ENCODE measurements around the gene OR1D2. TPM values are rescaled to one million over a fixed set of nuclear protein-coding genes. Genes with fewer than 3 reads are reported as not detected.
A peak's percentile ranks its signal among the peaks of the same experiment; 100 is the strongest.

The OR1D2 gene
- total RNA-seq, 4 donors from 2014 or later, result not detected

- DNase-seq (ENCODE audit: extremely low spot score), result no peak
- no peak overlapping the region for H3K27ac ChIP-seq (replicated peaks in 1 of 4)
- H3K9me3 ChIP-seq, result peaks cover 0 to 2% (median 0%) of the 10 kb centered on the region in 4 donors
- 85% methylated on average over 8 of the region's 8 CpGs for WGBS
- H3K4me3 ChIP-seq, result peak overlapping the region; percentile 61 to 71 (median 62)
- TF ChIP-seq EP300 (IDR thresholded peaks at IDR 0.05) (no peak), POLR2A (IDR thresholded peaks at IDR 0.05; ENCODE audit: low read depth) (no peak), CTCF (IDR thresholded peaks at IDR 0.05) (no peak), POLR2AphosphoS5 (IDR thresholded peaks at IDR 0.05) (no peak)
- H3K4me1 ChIP-seq, result peaks cover 5 to 13% (median 11%) of the 10 kb centered on the region in 4 donors
- H3K36me3 ChIP-seq, result no peaks in the 10 kb centered on the region
- intact Hi-C loops (cut with DNase I), result no loop called here
- H3K27me3 ChIP-seq, result peaks cover 0 to 3% (median 0%) of the 10 kb centered on the region in 4 donors
These were observed 54.4 kb downstream of the OR1D2 start for GRCh38 chr17:3049705-3050295.

DNA sequence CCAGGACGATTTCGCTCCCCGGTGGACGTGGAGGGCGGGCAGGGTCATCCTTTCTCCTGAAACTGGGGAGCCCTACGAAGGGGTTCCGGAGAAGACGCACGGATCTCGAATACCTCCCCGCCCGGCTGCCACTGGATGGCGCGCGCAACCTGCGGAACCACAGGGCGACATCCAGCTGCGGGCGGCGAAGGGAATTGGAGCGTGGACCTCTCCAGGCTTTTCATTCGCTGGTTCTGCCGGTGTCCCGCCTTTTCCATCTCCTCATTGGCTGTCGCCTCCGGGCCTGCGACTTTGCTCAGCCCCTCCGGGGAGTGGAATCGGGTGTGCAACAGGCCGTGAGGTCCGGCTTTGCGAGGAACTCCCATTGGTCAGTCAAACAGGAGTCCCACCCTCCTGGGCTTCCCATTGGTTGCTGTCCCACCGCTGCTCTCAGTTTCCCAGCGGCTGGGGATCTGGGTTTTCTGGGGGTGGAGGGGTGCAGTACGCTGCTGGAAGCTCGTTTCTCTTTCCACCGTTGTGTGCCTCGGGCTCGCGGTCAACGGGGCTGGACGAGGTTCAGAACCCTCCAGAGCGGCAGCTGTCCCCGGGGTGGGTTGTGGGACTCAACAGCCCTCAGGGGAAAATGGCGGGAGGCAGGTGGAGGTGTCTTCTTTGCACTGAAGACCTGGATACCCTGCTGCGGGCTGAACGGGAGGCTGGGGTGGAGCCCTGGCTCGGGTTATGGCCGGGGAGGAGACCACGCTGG is 55.3 kb downstream of the OR1D2 start:
- peak; percentile 98 for DNase-seq (ENCODE audit: extremely low spot score)
- Histone ChIP-seq H3K4me3 (peak overlapping the region; percentile 61 to 71 (median 62)), H3K36me3 (no peaks in the 10 kb centered on the region), H3K4me1 (peaks cover 5 to 13% (median 11%) of the 10 kb centered on the region in 4 donors), H3K27me3 (peaks cover 0 to 7% (median 0%) of the 10 kb centered on the region in 4 donors), H3K9me3 (peaks cover 0 to 11% (median 6%) of the 10 kb centered on the region in 4 donors), H3K27ac (replicated peaks in 1 of 4) (peak overlapping the region; percentile 59 to 70 (median 66))
- TF ChIP-seq POLR2AphosphoS5 (IDR thresholded peaks at IDR 0.05) (peak; percentile 67 to 75), POLR2A (IDR thresholded peaks at IDR 0.05; ENCODE audit: low read depth) (no peak), CTCF (IDR thresholded peaks at IDR 0.05) (peak; percentile 64 to 82 (median 74))
- WGBS, result under 1% methylated on average over 41 of the region's 50 CpGs
- intact Hi-C loops (cut with DNase I), result no loop called here

- intact Hi-C loops (cut with DNase I), result no loop called here
- H3K9me3 ChIP-seq, result peaks cover 0 to 17% (median 13%) of the 10 kb centered on the region in 4 donors
- 79% methylated on average over 3 of the region's 3 CpGs for WGBS
- peaks cover 0 to 18% (median 0%) of the 10 kb centered on the region in 4 donors for H3K27me3 ChIP-seq
- DNase-seq (ENCODE audit: extremely low spot score), result no peak
- H3K27ac ChIP-seq (replicated peaks in 1 of 4), result no peak overlapping the region
- no peaks in the 10 kb centered on the region for H3K36me3 ChIP-seq
- no peak for TF ChIP-seq POLR2A (IDR thresholded peaks at IDR 0.05; ENCODE audit: low read depth)
- no peak for TF ChIP-seq CTCF (IDR thresholded peaks at IDR 0.05)
- TF ChIP-seq POLR2AphosphoS5 (IDR thresholded peaks at IDR 0.05), result no peak
- no peak for TF ChIP-seq EP300 (IDR thresholded peaks at IDR 0.05)
- H3K4me1 ChIP-seq, result peaks cover 5 to 13% (median 11%) of the 10 kb centered on the region in 4 donors
- H3K4me3 ChIP-seq, result no peak overlapping the region
These were observed 57.5 kb downstream of the OR1D2 start for GRCh38 chr17:3046753-3047152.

GRCh38 chr17:3043737-3044365 is 60.4 kb downstream of the OR1D2 start:
- Histone ChIP-seq H3K4me3 (no peak overlapping the region), H3K4me1 (peaks cover 4 to 7% (median 6%) of the 10 kb centered on the region in 4 donors), H3K36me3 (no peaks in the 10 kb centered on the region), H3K27me3 (peaks cover 0 to 32% (median 0%) of the 10 kb centered on the region in 4 donors), H3K9me3 (peaks cover 0 to 17% (median 13%) of the 10 kb centered on the region in 4 donors), H3K27ac (replicated peaks in 1 of 4) (no peak overlapping the region)
- WGBS, result 71% methylated on average over 11 of the region's 11 CpGs
- no peak for DNase-seq (ENCODE audit: extremely low spot score)
- intact Hi-C loops (cut with DNase I), result no loop called here
- no peak for TF ChIP-seq POLR2A (IDR thresholded peaks at IDR 0.05; ENCODE audit: low read depth)

GRCh38 chr17:3040882-3041281 is 63.3 kb downstream of the OR1D2 start:
- H3K36me3 ChIP-seq, result no peaks in the 10 kb centered on the region
- no peak for TF ChIP-seq POLR2AphosphoS5 (IDR thresholded peaks at IDR 0.05)
- TF ChIP-seq EP300 (IDR thresholded peaks at IDR 0.05), result no peak
- no peak for TF ChIP-seq POLR2A (IDR thresholded peaks at IDR 0.05; ENCODE audit: low read depth)
- TF ChIP-seq CTCF (IDR thresholded peaks at IDR 0.05), result no peak
- peaks cover 0 to 39% (median 0%) of the 10 kb centered on the region in 4 donors for H3K27me3 ChIP-seq
- no peak overlapping the region for H3K4me3 ChIP-seq
- no peak for DNase-seq (ENCODE audit: extremely low spot score)
- H3K27ac ChIP-seq (replicated peaks in 1 of 4), result no peak overlapping the region
- intact Hi-C loops (cut with DNase I), result no loop called here
- WGBS, result 54% methylated on average over 4 of the region's 5 CpGs
- no peaks in the 10 kb centered on the region for H3K4me1 ChIP-seq
- H3K9me3 ChIP-seq, result peaks cover 0 to 17% (median 13%) of the 10 kb centered on the region in 4 donors
